Stimulated activated naive CD4-positive, alpha-beta T cell (primary cell): ENCODE results near the gene COL5A1.

Experiments
- DNase-seq, 6 experiments: peaks; one replicate each; lab custom pipeline; 2025; lab: John Stamatoyannopoulos, UW

Gene COL5A1

DNA sequence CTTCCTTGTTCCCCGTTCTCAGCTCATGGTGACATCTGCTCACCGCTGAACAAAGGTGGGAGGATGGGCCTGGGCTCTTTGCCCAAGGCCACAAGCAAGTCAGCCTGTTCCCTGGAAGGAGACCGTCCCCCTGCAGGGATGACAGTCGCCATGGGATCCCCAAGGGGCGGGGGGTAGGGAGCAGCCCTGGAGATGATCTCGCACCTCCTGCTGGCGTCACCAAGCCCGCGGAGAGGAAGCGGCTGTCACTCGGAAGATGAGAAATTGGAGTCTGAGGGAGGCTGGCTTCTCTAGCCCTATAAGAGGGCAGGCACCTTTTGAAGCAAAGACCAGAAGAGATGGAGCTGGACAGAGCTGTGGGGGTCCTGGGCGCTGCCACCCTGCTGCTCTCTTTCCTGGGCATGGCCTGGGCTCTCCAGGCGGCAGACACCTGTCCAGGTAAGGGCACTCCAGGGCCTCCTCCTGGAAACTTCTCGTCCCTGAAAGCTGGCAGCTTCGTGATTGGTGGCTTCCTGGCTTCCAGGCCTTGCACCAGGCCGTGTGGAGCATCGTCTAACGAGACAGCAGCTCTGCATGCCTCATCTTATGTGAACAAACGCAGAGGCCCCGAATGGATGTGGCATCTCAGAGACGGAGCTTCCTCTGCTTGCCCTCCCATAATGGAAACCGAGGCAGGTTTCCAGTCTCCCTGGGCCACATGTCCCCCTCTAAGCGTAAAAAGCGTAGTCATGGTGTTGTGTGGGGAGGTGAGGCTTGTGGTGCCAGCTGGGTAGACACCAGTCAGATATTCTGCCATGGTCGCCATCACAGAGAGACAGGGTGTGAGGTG lies 239.1 kb downstream of the COL5A1 start, which contains the start of gene FCN2:
Gene FCN2 (plus strand): TSS at position 327 of the 829 bp plus-strand sequence. CDS start 12 bp downstream, at position 339.
- DNase-seq, result no peak

DNA sequence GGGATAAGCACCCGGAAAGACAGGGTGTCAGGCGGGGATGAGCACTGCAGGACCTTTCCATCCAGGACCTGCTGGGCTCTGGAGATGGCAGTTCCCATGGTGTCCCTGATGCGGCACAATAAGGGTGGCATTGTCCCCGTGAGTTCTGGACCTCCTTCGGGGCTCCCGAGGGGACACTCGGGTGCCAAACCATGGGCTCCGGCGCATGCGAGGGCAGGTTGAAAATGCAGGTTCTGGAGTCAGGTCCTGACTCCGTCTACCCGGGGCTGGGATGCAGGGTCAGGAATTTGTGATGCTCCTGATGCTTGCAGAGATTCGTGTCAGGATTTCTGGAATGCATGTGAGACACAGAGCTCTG lies 239.7 kb downstream of the COL5A1 start:
- DNase-seq, result no peak

DNA sequence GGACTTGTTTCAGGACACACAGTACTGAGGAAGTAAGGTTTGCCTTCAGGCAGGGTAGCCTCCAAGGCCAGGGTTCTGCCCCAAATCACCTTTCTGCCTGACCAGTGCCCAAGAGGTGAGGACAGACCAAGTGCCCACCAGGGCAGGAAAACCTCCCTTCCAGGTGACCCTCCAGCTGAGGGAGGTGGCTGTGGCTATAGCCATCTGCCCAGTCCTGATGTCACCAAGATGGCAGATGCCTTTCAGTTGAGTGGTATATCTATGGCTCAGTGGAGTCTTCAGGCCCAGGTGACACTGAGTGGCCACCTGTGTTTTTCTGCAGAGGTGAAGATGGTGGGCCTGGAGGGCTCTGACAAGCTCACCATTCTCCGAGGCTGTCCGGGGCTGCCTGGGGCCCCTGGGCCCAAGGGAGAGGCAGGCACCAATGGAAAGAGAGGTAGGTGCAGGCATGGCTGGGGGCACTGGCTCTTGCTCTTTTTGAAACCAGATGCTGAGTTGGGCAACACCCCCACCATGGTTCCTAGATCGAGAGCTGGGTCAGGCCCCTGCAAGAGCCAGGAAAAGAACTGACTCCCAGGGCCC lies 240.7 kb downstream of the COL5A1 start:
- no peak for DNase-seq

DNA sequence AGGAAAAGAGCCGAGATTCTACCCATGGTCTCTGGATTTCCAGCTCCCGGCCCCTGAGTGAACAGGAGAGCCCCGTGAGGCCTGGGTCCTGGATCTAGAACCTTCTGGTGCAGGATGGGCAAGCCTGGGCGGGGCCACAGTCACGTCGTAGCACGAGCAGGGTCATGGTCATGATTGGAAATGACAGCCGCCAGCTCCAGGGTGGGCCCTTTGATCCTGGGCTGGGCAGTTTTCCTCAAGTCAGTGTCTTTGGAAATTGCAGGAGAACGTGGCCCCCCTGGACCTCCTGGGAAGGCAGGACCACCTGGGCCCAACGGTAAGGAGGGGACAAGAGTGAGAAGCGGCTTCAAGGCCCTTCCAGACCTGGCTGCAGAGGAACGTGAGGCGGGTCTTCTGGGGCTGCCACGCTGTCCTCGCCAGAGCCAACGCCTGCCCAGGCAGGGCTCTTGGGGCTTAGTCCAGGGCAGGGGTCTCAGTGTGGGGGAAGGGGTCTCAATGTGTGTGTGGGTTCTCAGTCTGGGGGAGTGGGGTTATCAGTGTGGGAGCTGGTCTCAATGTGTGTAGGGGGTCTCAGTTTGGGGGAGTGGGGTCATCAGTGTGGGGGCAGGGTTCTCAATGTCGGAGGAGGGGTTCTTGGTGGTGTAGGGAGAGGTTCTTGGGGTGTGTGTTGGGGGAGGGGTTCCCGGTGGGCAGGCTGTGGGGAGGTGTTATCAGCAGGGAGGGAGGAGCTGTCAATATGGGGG lies 241.6 kb downstream of the COL5A1 start:
- DNase-seq, result no peak

DNA sequence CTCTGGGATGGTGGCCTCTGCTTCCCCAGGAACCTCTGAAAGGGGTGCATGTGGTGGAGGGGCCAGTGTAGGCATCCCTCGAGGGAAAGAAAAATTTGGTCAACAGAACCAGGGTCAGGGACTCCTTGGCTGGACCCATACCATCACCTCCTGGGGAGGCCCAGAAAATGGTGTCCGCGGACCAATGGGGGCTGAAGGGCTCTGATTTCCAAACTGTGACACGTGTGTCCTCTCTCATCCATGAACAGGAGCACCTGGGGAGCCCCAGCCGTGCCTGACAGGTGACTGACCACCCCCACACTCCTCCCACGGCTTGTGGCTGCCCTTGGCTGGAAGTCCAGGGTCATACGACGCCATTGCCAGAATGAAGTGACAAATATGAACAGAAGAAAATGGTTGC lies 242.9 kb downstream of the COL5A1 start:
- DNase-seq, result no peak

DNA sequence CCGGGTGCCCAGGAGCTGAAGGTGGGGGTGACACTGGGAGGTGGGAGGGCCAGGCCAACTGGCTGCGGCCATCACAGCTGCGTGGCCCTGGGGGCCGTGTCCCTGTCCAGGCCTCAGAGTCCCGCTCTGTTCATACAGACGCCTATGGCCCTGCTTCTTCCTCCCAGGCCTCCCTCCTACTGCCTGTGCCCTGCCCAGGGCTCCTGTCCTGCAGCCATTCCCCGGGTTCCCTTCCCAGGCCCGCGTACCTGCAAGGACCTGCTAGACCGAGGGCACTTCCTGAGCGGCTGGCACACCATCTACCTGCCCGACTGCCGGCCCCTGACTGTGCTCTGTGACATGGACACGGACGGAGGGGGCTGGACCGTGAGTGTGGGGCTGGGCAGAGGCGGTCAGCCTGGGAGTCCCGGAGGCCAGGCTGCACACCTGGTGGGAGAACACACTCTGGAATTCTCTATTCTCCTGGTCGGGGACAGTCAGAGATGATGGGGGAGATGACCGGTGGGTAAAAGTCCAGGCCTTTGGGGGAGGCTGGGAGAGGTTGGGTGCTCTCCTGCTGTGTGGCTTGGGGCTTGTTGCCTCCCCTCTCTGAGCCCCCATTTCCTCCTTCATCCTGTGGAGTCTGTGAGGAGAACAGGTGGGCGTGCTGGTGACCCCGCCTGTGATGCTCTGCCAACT lies 243.5 kb downstream of the COL5A1 start:
- no peak for DNase-seq

DNA sequence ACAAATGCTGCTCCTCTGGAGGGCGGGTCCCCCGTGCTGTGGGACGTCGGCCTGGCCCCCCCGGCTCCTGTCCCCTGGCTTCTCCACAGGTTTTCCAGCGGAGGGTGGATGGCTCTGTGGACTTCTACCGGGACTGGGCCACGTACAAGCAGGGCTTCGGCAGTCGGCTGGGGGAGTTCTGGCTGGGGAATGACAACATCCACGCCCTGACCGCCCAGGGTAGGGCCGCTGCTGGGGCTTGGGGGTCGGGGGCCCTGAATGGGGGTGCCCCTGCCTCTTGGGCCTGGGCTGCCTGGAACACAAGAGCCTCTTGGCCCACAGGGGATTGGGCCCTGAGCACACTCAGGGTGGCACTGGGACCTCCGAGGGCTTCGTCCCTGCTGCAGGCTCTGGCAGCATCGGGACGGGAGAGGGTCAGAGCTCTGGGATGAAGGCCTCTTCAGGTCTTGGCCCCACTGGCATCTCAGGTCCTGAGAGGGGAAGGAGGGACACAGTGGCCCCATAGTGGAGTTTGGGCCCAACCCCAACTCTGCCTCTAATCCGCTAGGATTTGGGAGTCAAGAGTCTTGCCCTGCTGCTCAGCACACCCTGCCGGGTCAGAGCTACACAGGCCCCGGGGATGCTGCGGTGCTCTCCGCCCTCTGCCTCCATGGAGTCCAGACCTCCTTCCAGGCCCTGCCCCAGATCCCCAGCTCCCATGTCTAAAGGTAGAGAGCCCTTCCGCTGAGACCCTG lies 244.2 kb downstream of the COL5A1 start:
- no peak for DNase-seq

DNA sequence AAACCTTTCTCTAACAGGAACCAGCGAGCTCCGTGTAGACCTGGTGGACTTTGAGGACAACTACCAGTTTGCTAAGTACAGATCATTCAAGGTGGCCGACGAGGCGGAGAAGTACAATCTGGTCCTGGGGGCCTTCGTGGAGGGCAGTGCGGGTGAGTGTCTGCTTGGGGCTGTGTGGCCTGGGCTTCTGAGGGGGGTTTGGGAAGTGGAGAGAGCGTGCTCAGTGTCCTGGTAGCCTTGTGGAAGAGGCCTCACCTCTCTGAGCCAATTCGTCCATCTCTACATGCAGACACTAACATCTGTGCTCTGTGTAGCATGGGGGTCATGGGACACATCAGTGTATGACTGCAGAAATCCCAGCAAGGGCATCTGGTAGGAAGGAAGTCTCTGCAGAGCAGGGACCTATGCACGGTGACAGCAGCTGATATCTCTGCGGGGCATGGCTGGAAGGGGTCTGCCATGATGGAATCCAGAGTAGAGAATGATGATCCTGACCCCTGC lies 244.9 kb downstream of the COL5A1 start:
- DNase-seq, result no peak

DNA sequence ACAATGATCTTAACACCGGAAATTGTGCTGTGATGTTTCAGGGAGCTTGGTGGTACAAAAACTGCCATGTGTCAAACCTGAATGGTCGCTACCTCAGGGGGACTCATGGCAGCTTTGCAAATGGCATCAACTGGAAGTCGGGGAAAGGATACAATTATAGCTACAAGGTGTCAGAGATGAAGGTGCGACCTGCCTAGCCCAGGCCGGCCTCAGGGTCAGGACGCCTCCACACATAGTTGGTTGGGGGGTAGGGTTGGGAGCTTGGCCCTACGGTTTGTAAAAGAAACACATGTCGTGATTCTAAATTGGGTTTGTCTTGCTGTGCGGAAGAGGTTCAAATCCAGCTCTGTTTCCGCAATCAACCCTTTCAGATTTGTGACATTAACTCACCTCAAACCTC lies 245.6 kb downstream of the COL5A1 start:
- DNase-seq, result no peak

DNA sequence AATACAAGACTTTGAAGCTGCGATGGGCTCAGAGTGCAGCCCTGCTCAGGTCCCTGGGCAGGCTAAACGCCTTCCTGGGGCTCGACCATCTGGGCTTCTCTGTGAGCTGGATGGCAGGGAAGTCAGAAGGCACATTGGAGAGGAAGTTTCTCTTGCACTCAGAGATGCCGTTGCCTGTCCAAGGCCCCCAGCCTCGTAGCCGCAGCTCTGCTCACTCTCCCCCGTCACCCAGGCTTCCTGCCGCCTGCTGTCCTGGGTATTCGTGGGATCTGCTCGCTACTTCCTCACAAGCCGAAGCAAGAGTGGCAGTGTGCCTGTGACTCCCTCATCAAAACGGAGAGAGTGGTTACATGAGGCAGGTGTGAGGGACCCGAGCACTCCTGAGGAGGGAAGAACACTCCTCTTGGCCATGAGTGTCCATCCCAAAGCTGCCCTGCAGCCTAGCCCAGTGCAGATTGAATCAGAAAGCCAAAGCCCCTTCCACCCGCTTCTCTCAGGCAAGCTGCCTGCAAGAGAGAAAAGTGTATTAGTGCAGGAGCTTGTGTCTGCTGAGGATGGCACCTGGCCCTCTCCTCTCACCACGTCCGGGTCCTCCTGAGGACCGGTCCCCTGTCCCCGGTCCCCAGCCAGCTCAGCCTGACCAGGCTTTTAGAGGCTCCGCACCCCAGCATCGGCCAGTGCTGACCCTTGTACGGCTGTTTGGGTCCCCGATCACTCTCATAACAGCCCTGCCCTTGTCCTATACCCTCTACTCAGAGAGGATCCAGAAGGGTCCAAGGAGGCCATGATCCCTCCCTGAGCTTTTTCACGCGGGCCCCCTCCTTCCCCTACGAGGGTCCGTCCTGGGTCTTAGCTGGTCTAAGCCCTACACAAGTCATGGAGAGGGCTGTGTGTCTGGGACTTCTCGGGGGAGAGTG lies 246.3 kb downstream of the COL5A1 start:
- no peak for DNase-seq

DNA sequence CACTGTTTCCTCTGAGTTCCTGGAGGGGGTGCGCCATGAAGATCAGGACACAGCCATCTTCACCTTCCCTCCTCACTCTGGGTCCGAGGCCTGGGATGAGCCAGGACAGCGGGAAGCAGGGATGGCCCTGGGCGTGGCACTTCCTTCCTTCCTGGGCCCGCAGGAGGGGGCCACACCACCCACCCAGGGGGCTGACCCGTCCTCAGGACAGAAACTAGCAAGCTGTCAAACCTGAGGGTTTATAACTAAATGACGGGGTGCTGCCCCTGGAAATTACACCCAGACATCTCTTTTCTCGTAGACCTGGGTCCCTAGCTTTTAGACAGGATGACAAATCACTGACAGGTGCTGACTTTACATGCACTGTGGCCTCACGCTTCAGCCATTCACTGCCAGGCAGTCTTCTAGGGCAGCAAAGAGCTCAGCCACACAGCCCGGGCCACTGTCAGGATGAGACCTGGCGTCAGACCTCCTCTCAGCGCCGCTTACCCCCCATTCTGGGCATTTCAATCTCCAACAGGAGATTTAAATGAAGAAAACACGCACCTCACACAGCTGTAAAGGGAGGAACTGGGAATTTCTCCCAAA lies 247.1 kb downstream of the COL5A1 start:
- DNase-seq, result no peak

DNA sequence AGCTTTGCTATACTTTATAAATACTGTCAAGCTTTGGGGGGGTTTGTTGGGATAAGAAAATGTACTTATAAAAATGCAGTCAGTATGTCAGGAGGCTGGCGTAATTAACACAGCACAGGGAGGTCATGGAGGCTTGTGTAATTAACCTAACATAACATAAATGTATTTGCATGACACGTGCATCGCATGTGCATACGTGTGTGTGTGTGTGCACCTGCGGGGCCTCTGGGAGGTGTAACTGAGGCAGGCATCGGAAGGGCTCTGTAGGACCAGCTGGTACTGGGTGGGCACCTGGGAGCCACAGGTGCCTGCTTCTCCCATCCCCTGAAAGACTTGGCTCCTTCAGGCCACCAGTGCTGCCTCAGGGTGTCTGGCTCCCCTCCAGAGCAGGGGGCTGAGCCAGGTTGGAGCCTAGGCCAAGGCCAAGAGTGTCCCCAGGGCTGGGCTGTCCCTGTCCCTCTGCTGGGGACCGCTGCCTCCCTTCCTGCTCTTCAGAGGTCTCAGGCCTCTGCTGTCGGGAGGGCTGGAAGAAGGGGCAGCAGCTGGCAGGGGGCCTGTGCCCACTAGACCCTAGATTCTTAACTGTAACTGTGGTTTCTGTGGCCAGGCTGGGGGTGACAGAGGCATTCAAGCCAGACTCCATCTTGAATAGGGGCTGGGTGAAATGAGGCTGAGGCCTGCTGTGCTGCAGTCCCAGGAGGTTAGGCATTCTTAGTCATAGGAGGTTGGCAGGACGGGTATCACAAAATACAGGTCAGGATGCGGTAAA lies 248.0 kb downstream of the COL5A1 start:
- no peak for DNase-seq

DNA sequence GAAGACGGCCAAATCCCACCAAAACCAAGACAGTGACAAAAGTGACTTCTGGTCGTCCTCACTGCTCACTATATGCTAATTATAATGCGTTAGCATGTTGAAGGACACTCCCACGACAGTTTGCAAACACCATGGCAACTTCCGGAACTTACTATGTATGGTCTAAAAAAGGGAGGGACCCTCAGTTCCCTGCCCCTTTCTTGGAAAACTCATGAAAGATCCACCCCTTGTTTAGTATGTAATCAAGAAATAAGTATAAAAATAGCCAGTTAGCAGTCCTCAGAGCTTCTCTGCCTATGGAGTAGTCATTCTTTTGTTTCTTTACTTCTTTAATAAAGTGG lies 248.5 kb downstream of the COL5A1 start:
- no peak for DNase-seq

DNA sequence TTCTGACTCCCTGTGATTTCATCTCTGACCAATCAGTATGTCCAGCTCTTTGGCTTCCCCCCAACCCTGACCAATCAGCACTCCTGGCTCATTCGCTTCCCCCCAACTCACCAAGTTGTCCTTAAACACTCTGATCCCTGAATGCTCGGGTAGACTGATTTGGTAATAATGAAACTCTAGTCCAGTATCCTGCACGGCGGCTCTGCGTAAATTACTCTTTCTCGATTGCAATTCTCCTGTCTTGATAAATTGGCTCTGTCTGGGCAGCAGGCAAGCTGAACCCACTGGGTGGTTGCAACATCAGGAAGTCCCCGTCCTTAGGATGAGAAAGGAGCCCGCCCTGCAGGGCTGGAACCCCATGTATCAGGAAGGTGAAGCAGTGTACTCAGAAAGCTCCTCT lies 249.4 kb downstream of the COL5A1 start:
- no peak for DNase-seq

DNA sequence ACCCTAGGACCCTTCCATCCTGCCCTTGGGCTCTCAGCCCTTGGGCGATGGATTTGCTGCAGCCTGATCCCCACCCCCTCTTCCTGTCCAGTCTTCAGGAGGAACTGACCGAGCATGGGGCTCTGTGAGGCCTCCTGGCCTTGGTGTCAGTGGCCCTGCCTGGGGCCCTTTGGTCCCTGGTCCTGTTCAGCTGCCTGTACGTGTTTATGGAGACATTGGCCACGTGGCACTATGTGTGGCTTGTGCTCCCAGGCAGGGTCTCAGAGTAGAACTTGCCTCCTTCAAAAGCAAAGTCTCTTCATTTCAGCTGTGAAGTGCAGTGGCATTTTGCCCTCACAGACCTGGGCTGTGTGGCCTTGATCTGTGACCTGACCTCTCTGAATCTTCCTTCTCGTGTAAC lies 250.1 kb downstream of the COL5A1 start:
- no peak for DNase-seq

DNA sequence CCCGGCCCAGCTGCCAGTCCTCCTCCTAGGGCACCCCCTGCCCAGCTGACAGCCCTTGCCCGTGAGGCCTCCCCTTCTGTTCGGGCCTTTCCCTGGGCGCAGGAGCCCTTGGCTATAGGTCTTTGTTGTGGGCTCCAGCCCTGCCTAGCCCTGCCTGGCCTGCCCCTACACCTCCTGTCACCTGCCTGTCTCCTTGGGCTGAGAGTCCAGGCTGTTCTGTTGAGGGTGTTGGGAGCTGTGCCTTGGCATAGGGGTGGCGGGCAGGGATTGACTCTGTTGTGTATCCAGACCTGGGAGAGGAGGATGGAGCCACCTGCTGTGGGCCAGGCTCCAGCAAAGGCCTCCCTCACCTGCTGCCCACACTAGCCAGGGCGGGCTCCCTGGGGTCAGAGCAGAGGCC lies 250.6 kb downstream of the COL5A1 start:
- no peak for DNase-seq

DNA sequence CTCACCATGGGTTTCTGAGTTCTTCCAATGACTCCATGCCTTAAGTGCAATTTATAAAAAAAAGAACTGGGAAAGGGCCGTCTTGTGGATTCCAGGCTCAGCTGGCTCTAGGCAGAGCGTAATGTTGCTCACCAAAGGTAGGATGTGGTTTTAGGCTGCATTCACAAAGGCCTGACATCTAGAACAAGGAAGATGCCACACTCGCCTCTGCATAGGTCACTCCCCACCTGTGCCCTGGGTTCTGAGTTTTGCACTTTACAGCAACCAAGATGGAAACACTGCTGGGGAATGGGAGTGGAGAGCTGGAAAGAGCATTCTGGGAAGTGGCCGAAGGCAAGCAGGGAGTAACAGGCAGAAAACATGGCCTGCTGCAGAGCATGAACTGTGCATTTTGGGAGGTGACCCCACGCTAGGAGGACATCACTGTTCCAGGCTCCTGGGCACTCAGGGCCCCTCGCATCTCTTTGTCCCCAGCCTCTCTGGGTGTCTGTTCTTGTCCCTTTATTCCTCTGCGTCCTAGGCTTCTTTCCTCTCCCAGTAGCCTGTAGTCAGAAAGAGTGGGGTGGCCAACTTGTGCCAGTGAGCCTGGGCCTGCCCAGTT lies 251.3 kb downstream of the COL5A1 start:
- no peak for DNase-seq
